GM13977 (cell line): ENCODE data around the gene PGP.

Experiments used
- DNase-seq: peaks from one replicate; pipeline ENCODE4 v3.0.0; 2012; ENCODE audit warnings: low spot score
- in situ Hi-C: fragments of 300-500 bp; cut with MboI; formaldehyde crosslinking; loops from one replicate; pipeline ENCODE4 v1.12.0; 2022; ENCODE audit warnings: low sequenced_read_pairs, low pct_unique_long_range_greater_than_20kb, mixed read lengths, inconsistent platforms; ENCODE audit not compliant: unreplicated experiment
- TF ChIP-seq, protein P1 (sequence below): IDR thresholded peaks from 2 replicates; pipeline ENCODE4 v1.5.1; 2012; ENCODE audit warnings: mild to moderate bottlenecking, control low read depth; ENCODE audit not compliant: insufficient read depth; ENCODE audit errors: extremely low read depth, missing control alignments

Gene PGP

DNA sequence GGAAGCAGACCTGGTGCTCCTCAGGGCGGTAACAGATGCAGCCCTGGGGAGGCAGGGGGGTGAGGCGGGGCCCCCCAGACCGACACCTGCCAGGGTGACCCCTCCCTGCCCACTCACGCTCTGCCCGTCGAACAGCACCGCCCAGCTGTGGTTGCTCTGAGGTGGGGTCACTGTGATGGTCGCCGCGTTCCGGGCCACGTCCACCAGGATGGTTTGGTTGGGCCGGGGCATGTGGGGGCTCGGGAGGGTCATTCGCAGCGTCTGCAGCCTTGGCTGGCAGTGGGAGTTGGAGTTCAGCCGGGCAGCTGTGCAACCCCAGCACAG is 4.7 kb downstream of the PGP start:
- TF ChIP-seq, protein P1, sequence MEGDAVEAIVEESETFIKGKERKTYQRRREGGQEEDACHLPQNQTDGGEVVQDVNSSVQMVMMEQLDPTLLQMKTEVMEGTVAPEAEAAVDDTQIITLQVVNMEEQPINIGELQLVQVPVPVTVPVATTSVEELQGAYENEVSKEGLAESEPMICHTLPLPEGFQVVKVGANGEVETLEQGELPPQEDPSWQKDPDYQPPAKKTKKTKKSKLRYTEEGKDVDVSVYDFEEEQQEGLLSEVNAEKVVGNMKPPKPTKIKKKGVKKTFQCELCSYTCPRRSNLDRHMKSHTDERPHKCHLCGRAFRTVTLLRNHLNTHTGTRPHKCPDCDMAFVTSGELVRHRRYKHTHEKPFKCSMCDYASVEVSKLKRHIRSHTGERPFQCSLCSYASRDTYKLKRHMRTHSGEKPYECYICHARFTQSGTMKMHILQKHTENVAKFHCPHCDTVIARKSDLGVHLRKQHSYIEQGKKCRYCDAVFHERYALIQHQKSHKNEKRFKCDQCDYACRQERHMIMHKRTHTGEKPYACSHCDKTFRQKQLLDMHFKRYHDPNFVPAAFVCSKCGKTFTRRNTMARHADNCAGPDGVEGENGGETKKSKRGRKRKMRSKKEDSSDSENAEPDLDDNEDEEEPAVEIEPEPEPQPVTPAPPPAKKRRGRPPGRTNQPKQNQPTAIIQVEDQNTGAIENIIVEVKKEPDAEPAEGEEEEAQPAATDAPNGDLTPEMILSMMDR = no peak
- DNase-seq = no peak
- in situ Hi-C loops = no loop called here

DNA sequence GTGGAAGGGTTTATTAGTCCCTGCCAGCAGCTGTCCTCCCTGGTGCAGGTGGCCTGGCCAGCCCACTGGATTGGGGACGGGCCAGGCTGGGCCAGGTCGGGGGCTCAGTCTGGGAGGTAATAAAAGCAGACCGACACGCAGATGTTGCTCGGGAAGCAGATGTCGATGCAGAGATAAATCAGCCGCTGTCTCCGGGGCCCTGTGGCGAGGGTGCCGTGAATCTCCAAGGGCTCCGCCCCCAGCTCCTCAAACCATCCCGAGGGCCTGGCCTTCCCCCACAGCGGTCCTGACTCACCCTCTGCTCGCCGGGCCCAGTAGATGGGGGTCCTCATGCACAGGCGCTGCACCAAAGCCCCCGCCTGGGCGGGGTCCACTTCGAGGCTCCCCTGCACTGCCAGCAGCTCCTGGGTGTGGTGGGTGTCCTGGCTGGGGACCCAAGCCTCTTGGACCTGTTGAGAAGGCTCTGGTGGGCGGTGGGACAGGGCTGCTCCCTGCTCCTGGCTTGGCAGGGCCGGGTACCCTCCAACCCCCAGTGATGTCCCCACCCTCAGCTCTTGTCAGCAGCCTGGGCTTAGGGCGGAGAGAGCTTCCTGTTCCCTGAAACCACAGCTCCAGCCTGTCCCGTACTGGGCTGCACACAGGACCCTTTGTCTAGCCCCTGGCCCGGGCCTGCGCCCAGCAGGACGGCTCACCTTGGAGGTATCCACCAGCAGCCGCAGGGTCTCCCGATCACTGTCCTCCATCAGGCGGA is 5.2 kb downstream of the PGP start:
- no peak for DNase-seq
- TF ChIP-seq, protein P1 = no peak
- in situ Hi-C loops = no loop called here

DNA sequence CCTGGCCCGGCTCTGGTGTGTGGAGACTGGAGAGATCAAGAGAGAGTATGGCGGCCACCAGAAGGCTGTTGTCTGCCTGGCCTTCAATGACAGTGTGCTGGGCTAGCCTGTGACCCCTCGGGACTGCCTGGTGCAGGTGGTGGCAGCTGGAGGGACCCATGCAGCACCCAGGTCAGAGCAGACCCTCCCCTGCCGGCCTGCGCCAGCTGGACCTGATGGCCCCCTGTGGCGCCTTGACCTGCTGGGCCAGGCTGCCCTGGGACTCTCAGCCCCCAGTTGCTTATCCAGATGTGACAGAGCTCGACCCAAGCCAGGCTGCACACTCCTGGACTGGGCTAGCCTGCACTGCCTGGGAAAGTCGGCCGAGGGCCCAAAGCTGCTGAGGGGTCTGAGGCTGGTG is 5.9 kb downstream of the PGP start:
- in situ Hi-C loops = no loop called here
- TF ChIP-seq, protein P1 = no peak

DNA sequence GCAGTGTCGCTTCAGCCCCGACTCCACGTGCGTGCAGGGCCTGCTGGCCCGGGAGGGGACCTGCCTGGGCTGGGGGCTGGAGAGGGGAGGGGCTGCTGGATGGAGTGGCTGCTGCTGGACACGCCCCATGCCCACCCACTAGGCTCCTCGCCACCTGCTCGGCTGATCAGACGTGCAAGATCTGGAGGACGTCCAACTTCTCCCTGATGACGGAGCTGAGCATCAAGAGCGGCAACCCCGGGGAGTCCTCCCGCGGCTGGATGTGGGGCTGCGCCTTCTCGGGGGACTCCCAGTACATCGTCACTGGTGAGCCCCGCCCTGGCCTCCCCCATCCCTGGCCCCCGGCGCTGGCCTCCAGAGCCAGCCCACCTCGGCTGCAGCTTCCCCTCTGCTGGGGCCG is 6.3 kb downstream of the PGP start:
- TF ChIP-seq, protein P1 = no peak
- no peak for DNase-seq
- in situ Hi-C loops = no loop called here

More for the DNA sequence above, 5.9 kb downstream of the PGP start:
- DNase-seq = no peak

DNA sequence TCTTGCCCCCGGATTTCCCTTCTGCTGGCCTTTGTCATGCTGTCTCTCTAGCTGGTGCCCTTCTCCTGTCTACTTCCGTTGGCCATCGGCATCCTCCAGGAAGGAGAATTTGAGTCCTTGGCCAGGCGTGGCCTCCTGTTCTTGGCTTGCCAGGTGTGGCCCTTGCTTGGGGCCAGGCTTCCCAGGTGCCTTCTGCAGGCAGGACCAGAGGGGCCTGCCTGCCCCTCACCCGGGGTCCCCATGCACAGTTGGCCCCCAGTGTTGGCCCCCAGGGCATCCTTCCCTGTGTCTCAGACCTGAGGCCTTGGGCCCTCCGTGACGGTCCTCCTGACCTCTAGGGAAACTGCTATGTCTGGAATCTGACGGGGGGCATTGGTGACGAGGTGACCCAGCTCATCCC is 6.8 kb downstream of the PGP start:
- no peak for DNase-seq
- in situ Hi-C loops = no loop called here
- TF ChIP-seq, protein P1 = no peak

DNA sequence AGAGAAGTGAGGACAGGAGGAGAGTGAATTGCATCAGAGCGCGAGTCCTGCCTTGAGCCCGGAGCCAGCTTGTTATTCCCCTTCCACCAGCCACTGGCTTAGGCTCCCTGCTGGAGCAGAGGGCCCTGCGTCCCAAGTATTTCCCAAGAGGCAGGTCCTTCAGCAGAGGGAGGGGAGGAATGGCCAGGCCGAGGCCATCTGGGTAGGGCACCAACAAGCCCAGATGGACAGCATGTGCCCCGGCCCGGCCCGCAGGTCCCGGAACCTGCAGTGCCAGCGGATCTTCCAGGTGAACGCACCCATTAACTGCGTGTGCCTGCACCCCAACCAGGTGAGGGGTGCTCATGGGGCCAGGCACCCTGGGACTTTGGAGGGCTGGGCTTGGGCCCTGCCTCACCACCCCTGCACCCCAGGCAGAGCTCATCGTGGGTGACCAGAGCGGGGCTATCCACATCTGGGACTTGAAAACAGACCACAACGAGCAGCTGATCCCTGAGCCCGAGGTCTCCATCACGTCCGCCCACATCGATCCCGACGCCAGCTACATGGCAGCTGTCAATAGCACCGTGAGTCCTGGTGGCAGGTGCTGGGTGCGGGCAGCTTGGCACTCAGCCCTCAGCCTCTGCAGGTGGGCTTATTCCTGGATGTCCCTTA is 7.7 kb downstream of the PGP start:
- TF ChIP-seq, protein P1 = no peak
- DNase-seq = no peak
- in situ Hi-C loops = no loop called here
